ENCODE data around the gene PRKN. TPM values are rescaled to one million over a fixed set of nuclear protein-coding genes. Genes with fewer than 3 reads are reported as not detected.

The PRKN gene
- total and polyA plus RNA-seq, 2 experiments from 2014 or later: 0.10 to 0.84 TPM

GRCh38 chr6:162603231-162604015, 124.1 kb downstream of the PRKN start (continued):
- TF ChIP-seq ZNF114 (CRISPR knock-in tag; IDR thresholded peaks at IDR 0.05) (no peak), REST (IDR thresholded peaks at IDR 0.05; ENCODE audit: unreplicated experiment) (no peak), POLR2AphosphoS5 (IDR thresholded peaks at IDR 0.05; ENCODE audit: low read depth) (no peak), NANOG (IDR thresholded peaks at IDR 0.05; ENCODE audit: borderline replicate concordance) (no peak), CTCF (conservative IDR thresholded peaks at IDR 0.05; ENCODE audit: low read depth in 2 of 2) (no peak), ZNF331 (CRISPR knock-in tag; IDR thresholded peaks at IDR 0.05; ENCODE audit: low read depth) (no peak), CREB1 (CRISPR knock-in tag; IDR thresholded peaks at IDR 0.05; ENCODE audit: low read depth) (no peak)

- Histone ChIP-seq H3K36me3 (ENCODE audit: insufficient read depth) (no peaks in the 10 kb centered on the region), H3F3A (replicated peaks; ENCODE audit: low read depth) (no peaks in the 10 kb centered on the region), H3K27ac (ENCODE audit: low read depth) (no peak overlapping the region), H3K4me2 (no peak overlapping the region), H3K27me3 (ENCODE audit: insufficient read depth) (no peaks in the 10 kb centered on the region), H4K20me1 (replicated peaks; ENCODE audit: insufficient read depth) (no peaks in the 10 kb centered on the region), H3K4me1 (ENCODE audit: insufficient read depth) (peaks cover 14% of the 10 kb centered on the region), H3K4me3 (no peak overlapping the region), H3K79me2 (replicated peaks; ENCODE audit: insufficient read depth) (no peaks in the 10 kb centered on the region), H3K9me2 (ENCODE audit: insufficient read depth) (no peaks in the 10 kb centered on the region), H2AFZ (no peak overlapping the region)
- ATAC-seq (no peak), DNase-seq (ENCODE audit: low spot score) (no peak)
- H3K27ac Mint-ChIP-seq: no peak overlapping the region
- H3K4me3 Mint-ChIP-seq: no peak overlapping the region
- no peaks in the 10 kb centered on the region for H3K36me3 Mint-ChIP-seq (ENCODE audit: low read depth)
- H3K4me1 Mint-ChIP-seq: peaks cover 15% of the 10 kb centered on the region; the same call in 2 of the 3 replicates
- no peaks in the 10 kb centered on the region for H3K9me3 Mint-ChIP-seq
- no peaks in the 10 kb centered on the region for H3K27me3 Mint-ChIP-seq (ENCODE audit: insufficient read depth, low read depth, poor library complexity)
- TF ChIP-seq EZH2phosphoT487 (IDR thresholded peaks at IDR 0.05; ENCODE audit: unreplicated experiment): no peak
- TF ChIP-seq EZH2 (IDR thresholded peaks at IDR 0.05; ENCODE audit: low read depth, unreplicated experiment): no peak
- TF ChIP-seq POLR2AphosphoS5 (IDR thresholded peaks at IDR 0.05; ENCODE audit: low read depth): no peak
- TF ChIP-seq ZNF114 (CRISPR knock-in tag; IDR thresholded peaks at IDR 0.05): no peak
- TF ChIP-seq NANOG (IDR thresholded peaks at IDR 0.05; ENCODE audit: borderline replicate concordance): no peak
- no peak for TF ChIP-seq ETS1 (IDR thresholded peaks at IDR 0.05)
- no peak for TF ChIP-seq REST (IDR thresholded peaks at IDR 0.05; ENCODE audit: unreplicated experiment)
- no peak for TF ChIP-seq JUNB (IDR thresholded peaks at IDR 0.05; ENCODE audit: unreplicated experiment)
- TF ChIP-seq ZNF331 (CRISPR knock-in tag; IDR thresholded peaks at IDR 0.05; ENCODE audit: low read depth): no peak
- no peak for TF ChIP-seq CTCF (conservative IDR thresholded peaks at IDR 0.05; ENCODE audit: low read depth in 2 of 2)
These were observed 124.8 kb downstream of the PRKN start for GRCh38 chr6:162602759-162603158.

Data from GM23338 (cell line).